ENCODE measurements around the gene COL9A3.
A peak's percentile ranks its signal among the peaks of the same experiment; 100 is the strongest.
"Not testable (repeated sequence)": the region's sequence is repeated elsewhere in the genome, so short reads cannot be mapped to it uniquely, and the experiment has no call there.

Gene COL9A3

DNA sequence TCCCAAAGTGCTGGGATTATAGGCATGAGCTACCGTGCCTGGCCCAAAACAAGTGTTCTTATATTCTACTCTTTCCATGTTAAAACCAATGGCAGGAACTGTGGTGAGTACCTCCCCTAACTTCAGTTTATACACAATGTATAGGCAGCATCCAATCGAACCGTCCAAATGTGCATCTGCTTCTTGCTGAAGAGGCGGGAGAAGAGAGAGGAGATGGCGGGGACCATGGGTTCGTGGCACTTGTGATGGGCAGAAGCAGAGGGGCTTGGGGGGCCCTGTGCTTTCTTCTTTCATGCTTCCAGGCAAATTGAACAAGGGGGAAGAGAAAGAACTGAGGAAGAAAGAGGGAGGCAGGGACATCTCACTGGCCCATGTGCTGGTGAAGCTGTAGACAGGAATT is 56.0 kb downstream of the COL9A3 start:
- Histone ChIP-seq H3K27me3 (ENCODE audit: insufficient read depth, poor library complexity, severe bottlenecking) (no peaks in the 10 kb centered on the region), H3K4me3 (ENCODE audit: severe bottlenecking) (no peak overlapping the region), H3K4me1 (ENCODE audit: insufficient read depth, poor library complexity, severe bottlenecking) (peaks cover 12% of the 10 kb centered on the region), H3K9me3 (ENCODE audit: severe bottlenecking) (no peaks in the 10 kb centered on the region), H3K36me3 (ENCODE audit: low read depth) (no peaks in the 10 kb centered on the region), H3K27ac (ENCODE audit: poor library complexity, severe bottlenecking) (no peak overlapping the region)
- DNase-seq (ENCODE audit: low spot score) (peak; percentile 67), ATAC-seq (ENCODE audit: low read depth) (no peak)
- TF ChIP-seq, protein P1, sequence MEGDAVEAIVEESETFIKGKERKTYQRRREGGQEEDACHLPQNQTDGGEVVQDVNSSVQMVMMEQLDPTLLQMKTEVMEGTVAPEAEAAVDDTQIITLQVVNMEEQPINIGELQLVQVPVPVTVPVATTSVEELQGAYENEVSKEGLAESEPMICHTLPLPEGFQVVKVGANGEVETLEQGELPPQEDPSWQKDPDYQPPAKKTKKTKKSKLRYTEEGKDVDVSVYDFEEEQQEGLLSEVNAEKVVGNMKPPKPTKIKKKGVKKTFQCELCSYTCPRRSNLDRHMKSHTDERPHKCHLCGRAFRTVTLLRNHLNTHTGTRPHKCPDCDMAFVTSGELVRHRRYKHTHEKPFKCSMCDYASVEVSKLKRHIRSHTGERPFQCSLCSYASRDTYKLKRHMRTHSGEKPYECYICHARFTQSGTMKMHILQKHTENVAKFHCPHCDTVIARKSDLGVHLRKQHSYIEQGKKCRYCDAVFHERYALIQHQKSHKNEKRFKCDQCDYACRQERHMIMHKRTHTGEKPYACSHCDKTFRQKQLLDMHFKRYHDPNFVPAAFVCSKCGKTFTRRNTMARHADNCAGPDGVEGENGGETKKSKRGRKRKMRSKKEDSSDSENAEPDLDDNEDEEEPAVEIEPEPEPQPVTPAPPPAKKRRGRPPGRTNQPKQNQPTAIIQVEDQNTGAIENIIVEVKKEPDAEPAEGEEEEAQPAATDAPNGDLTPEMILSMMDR (IDR thresholded peaks at IDR 0.05; ENCODE audit: poor library complexity, severe bottlenecking), result no peak

DNA sequence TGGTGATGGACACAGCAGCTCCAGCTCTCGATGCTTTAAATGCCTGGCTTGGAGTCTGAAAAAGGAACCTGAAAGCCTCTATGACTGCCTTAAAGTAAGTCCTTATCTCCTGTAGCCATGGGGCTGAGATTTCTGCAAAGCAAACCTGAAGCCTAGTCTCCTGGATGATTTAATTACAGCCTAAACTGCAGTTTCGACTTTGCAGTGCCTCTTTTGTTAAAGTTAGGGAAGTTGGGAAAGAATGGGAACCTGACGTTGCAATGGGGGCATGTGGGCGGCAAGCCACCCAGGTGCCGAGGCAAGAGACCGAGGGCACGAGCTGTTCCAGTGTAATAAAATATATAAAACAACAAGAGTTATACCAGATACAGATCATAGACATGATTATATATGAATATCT is 56.4 kb downstream of the COL9A3 start:
- ATAC-seq (ENCODE audit: low read depth), result no peak
- no peak overlapping the region for H3K27ac ChIP-seq (ENCODE audit: poor library complexity, severe bottlenecking)

DNA sequence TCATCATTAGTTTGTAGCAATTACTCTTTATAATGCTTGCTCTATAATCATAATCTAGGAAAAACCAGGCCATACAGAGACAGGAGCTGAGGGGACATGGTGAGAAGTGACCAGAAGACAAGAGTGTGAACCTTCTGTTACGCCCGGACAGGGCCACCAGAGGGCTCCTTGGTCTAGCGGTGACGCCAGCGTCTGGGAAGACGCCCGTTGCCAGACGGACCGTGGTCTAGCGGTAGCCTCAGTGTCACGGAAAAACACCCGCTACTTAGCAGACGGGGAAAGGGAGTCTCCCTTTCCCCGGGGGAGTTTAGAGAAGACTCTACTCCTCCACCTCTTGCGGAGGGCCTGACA is 56.8 kb downstream of the COL9A3 start:
- peaks cover 12% of the 10 kb centered on the region for H3K4me1 ChIP-seq (ENCODE audit: insufficient read depth, poor library complexity, severe bottlenecking)
- DNase-seq (ENCODE audit: low spot score), result peak; percentile 89
- not testable (repeated sequence) for ATAC-seq (ENCODE audit: low read depth); H3K4me3 ChIP-seq (ENCODE audit: severe bottlenecking); H3K27ac ChIP-seq (ENCODE audit: poor library complexity, severe bottlenecking); H3K36me3 ChIP-seq (ENCODE audit: low read depth); H3K27me3 ChIP-seq (ENCODE audit: insufficient read depth, poor library complexity, severe bottlenecking); H3K9me3 ChIP-seq (ENCODE audit: severe bottlenecking)
- TF ChIP-seq, protein P1 (IDR thresholded peaks at IDR 0.05; ENCODE audit: poor library complexity, severe bottlenecking), result peak; percentile 97

More for the DNA sequence above, 56.4 kb downstream of the COL9A3 start:
- Histone ChIP-seq H3K27me3 (ENCODE audit: insufficient read depth, poor library complexity, severe bottlenecking) (no peaks in the 10 kb centered on the region), H3K9me3 (ENCODE audit: severe bottlenecking) (no peaks in the 10 kb centered on the region), H3K4me1 (ENCODE audit: insufficient read depth, poor library complexity, severe bottlenecking) (peaks cover 12% of the 10 kb centered on the region), H3K36me3 (ENCODE audit: low read depth) (no peaks in the 10 kb centered on the region), H3K4me3 (ENCODE audit: severe bottlenecking) (no peak overlapping the region)
- no peak for DNase-seq (ENCODE audit: low spot score)
- TF ChIP-seq, protein P1 (IDR thresholded peaks at IDR 0.05; ENCODE audit: poor library complexity, severe bottlenecking), result no peak

DNA sequence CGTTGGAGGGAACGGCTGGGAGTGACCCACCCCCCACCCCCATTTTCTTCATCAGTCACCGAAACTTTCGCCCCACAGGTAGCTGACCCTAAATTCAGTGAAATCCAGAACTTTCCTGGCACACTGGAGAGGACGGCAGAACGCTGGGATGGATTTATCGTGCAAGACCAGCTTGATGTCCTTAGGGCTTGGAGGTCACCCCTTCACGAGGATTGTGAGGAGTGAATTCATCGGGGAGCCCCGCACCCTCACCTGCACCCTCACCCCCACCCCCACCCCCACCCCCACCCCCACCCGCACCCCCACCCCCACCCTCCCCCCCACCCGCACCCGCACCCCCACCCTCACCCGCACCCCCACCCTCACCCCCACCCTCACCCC is 58.1 kb downstream of the COL9A3 start:
- H3K27ac ChIP-seq (ENCODE audit: poor library complexity, severe bottlenecking), result no peak overlapping the region
- peak; percentile 61 for DNase-seq (ENCODE audit: low spot score)
- H3K4me1 ChIP-seq (ENCODE audit: insufficient read depth, poor library complexity, severe bottlenecking), result peaks cover 12% of the 10 kb centered on the region

More for the DNA sequence above, 58.1 kb downstream of the COL9A3 start:
- TF ChIP-seq, protein P1 (IDR thresholded peaks at IDR 0.05; ENCODE audit: poor library complexity, severe bottlenecking), result no peak
- H3K4me3 ChIP-seq (ENCODE audit: severe bottlenecking), result no peak overlapping the region
- no peak for ATAC-seq (ENCODE audit: low read depth)
- no peaks in the 10 kb centered on the region for H3K27me3 ChIP-seq (ENCODE audit: insufficient read depth, poor library complexity, severe bottlenecking)
- H3K9me3 ChIP-seq (ENCODE audit: severe bottlenecking), result no peaks in the 10 kb centered on the region
- 0 out of 2 replicates have a peak, but pooled peaks cover 4% of the 10 kb centered on the region for H3K36me3 ChIP-seq (ENCODE audit: low read depth)

Measured in RWPE2 (cell line).